Measurements from ENCODE around the gene ATP8B2.

GRCh38 chr1:154295408-154296235 is 29.7 kb upstream of the ATP8B2 start:
- no peak for TF ChIP-seq CTCF (IDR thresholded peaks at IDR 0.05; ENCODE audit: insufficient read depth, low read depth, low read length)
- no peak for TF ChIP-seq EZH2 (IDR thresholded peaks at IDR 0.05; ENCODE audit: insufficient read depth, low read length)

Data from astrocyte (in vitro differentiated cells and primary cell).